Peyer's patch (tissue), 4 donors: ENCODE results near the gene RNU6-8.

Experiments used
- POLR2A ChIP-seq, 2 donors: fragments of 450-650 bp; IDR thresholded peaks; one replicate each; pipeline ENCODE4 v1.5.1; 2017; ENCODE audit warnings: antibody characterized with exemption in 2 of 2, mild to moderate bottlenecking in 2 of 2, moderate library complexity in 2 of 2
- TF ChIP-seq, protein P1 (sequence below), 6 experiments: fragments of 450-650 bp in 4 of 6; fragments of 200-600 bp in 2 of 6; sonication (generic) in 1 of 6; IDR thresholded peaks; one replicate each; pipeline ENCODE4 v1.5.1; 2017 to 2019; ENCODE audit warnings: antibody characterized with exemption in 6 of 6, mild to moderate bottlenecking in 3 of 6, moderate library complexity in 1 of 6

DNA sequence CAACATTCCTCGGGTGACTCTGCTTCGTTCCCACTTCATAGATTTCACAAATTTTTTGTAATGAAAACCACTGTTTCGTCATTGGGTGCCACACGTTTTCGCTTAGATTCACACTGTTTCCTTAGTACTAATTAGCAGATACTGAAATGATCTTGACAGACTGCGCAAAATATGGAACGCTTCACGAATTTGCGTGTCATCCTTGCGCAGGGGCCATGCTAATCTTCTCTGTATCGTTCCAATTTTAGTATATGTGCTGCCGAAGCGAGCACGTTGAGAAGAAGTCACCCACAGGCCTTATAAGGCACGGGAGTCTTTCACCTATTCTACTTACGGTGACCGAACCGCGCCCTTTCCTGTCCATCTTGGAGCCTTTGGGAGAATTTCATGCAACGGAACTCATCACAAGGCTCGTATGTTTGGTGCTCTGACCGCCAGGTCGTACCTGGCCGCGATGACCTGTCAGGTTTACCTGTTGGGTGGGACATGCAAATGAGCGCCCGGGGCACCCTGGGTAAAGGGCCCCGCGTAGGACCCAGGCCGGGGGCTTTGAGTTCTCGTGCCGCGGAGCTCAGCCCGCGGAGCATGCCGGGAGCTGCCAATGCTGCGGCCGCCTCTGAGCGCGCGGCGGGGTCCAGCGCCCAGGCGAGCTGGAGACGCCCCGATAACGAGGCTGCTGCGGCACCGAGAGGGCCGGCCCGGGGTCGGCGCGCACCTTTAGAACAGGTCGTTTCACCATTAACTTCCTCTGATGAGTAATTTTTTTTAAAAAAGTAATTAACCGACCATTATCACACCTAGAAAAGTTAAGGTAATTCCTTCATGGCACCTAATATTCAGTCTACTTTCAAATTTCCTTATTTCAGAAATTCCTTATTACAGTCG, at the start of gene RNU6-8:
- TF ChIP-seq, protein P1, sequence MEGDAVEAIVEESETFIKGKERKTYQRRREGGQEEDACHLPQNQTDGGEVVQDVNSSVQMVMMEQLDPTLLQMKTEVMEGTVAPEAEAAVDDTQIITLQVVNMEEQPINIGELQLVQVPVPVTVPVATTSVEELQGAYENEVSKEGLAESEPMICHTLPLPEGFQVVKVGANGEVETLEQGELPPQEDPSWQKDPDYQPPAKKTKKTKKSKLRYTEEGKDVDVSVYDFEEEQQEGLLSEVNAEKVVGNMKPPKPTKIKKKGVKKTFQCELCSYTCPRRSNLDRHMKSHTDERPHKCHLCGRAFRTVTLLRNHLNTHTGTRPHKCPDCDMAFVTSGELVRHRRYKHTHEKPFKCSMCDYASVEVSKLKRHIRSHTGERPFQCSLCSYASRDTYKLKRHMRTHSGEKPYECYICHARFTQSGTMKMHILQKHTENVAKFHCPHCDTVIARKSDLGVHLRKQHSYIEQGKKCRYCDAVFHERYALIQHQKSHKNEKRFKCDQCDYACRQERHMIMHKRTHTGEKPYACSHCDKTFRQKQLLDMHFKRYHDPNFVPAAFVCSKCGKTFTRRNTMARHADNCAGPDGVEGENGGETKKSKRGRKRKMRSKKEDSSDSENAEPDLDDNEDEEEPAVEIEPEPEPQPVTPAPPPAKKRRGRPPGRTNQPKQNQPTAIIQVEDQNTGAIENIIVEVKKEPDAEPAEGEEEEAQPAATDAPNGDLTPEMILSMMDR (IDR thresholded peaks at IDR 0.05): peak in 1 of 6 experiments; percentile 18
- peak; percentile 36 to 38 for TF ChIP-seq POLR2A (IDR thresholded peaks at IDR 0.05)
